Tibial artery (tissue), 4 donors: Measurements from ENCODE around the gene MLH3.

Experiments
- DNase-seq, 2 donors: peaks; one replicate each; pipeline ENCODE4 v3.0.0-alpha.2; 2019
- H3K27ac ChIP-seq, 2 donors: fragments of 200-600 bp; sonication (generic) in 1 of 2; 1 replicate in 1 of 2; 2 replicates in 1 of 2; pipeline ENCODE4 v1.5.1; 2018 to 2019; ENCODE audit warnings: mild to moderate bottlenecking in 1 of 2
- H3K27me3 ChIP-seq, 2 donors: fragments of 200-600 bp; sonication (generic) in 1 of 2; one replicate each; pipeline versions ENCODE4 v1.5.1 to v1.6.0; 2016 to 2019
- H3K36me3 ChIP-seq, 3 donors: fragments of 200-600 bp; sonication (generic) in 2 of 3; one replicate each; pipeline ENCODE4 v1.5.1; 2016 to 2019; ENCODE audit warnings: mild to moderate bottlenecking in 2 of 3
- H3K4me1 ChIP-seq, 4 donors: fragments of 200-600 bp; sonication (generic) in 2 of 4; 1 replicate in 3 of 4; 2 replicates in 1 of 4; pipeline ENCODE4 v1.5.1; 2016 to 2019
- H3K4me3 ChIP-seq, 2 donors: fragments of 200-600 bp; sonication (generic) in 1 of 2; 1 replicate in 1 of 2; 2 replicates in 1 of 2; pipeline ENCODE4 v1.5.1; 2018 to 2019; ENCODE audit warnings: mild to moderate bottlenecking in 2 of 2
- H3K9me3 ChIP-seq, 3 donors: fragments of 200-600 bp; sonication (generic) in 1 of 3; one replicate each; pipeline ENCODE4 v1.5.1; 2016 to 2019
- intact Hi-C: fragments of 100-400 bp; cut with DNase I; formaldehyde crosslinking; loops from one replicate; pipeline ENCODE4 v1.15.0; 2023; ENCODE audit warnings: low total_unique reads
- TF ChIP-seq, protein P1 (sequence below), 2 experiments: fragments of 200-600 bp in 1 of 2; fragments of 450-650 bp in 1 of 2; IDR thresholded peaks; one replicate each; pipeline ENCODE4 v1.5.1; 2017 to 2019; ENCODE audit warnings: antibody characterized with exemption in 2 of 2, mild to moderate bottlenecking in 1 of 2, moderate library complexity in 1 of 2

MLH3 gene

DNA sequence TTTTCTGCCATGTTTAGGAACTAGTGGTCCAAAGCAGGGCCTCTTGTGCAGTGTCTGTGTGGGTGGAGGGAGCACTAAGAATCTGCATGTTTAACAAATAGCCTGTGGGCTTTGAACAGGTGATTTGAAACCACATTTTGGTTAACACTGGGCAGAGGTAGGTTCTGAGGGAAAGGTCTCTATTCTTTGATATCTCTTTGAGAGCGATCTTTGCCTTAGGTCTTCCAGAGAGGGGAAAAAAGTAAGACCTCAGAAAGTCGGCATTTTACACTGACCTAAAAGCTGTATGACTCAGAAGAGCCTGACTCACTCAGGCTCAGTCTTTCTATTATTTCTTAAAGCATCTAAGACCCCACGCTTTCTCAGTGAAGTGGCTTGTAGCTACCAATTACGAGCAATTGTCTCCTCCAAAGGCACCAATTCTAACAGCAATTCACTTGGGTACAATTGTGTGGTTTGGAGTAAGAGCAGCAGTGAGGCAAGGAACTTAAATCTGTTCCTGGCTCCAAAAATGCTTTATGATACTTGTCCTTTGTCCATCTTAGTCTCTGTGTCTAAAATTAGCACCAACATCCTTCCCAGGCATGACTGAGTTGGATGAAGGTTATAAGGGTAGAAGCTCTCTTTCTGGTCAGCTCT lies 39.8 kb downstream of the MLH3 start:
- TF ChIP-seq, protein P1, sequence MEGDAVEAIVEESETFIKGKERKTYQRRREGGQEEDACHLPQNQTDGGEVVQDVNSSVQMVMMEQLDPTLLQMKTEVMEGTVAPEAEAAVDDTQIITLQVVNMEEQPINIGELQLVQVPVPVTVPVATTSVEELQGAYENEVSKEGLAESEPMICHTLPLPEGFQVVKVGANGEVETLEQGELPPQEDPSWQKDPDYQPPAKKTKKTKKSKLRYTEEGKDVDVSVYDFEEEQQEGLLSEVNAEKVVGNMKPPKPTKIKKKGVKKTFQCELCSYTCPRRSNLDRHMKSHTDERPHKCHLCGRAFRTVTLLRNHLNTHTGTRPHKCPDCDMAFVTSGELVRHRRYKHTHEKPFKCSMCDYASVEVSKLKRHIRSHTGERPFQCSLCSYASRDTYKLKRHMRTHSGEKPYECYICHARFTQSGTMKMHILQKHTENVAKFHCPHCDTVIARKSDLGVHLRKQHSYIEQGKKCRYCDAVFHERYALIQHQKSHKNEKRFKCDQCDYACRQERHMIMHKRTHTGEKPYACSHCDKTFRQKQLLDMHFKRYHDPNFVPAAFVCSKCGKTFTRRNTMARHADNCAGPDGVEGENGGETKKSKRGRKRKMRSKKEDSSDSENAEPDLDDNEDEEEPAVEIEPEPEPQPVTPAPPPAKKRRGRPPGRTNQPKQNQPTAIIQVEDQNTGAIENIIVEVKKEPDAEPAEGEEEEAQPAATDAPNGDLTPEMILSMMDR (IDR thresholded peaks at IDR 0.05), result no peak
- peaks cover 7 to 39% (median 21%) of the 10 kb centered on the region in 4 donors for H3K4me1 ChIP-seq
- DNase-seq, result no peak
- intact Hi-C loops, result loop anchor here (5.0 kb wide), 1 partner anchor 64 kb away; no protein-coding TSS in a partner anchor
- peaks cover 36 to 76% (median 64%) of the 10 kb centered on the region in 3 donors for H3K36me3 ChIP-seq
- H3K27ac ChIP-seq, result peak overlapping the region; percentile 68 to 69
- no peaks in the 10 kb centered on the region for H3K27me3 ChIP-seq
- no peaks in the 10 kb centered on the region for H3K9me3 ChIP-seq
- H3K4me3 ChIP-seq, result no peak overlapping the region

GRCh38 chr14:75010472-75011093 lies 40.7 kb downstream of the MLH3 start:
- Histone ChIP-seq H3K36me3 (peaks cover 36 to 76% (median 66%) of the 10 kb centered on the region in 3 donors), H3K9me3 (no peaks in the 10 kb centered on the region), H3K27ac (peak overlapping the region; percentile 68 to 69), H3K4me1 (peaks cover 7 to 41% (median 21%) of the 10 kb centered on the region in 4 donors), H3K4me3 (no peak overlapping the region), H3K27me3 (no peaks in the 10 kb centered on the region)
- no peak for DNase-seq
- intact Hi-C loops, result loop anchor here (5.0 kb wide), 1 partner anchor 63 kb away; no protein-coding TSS in a partner anchor
- TF ChIP-seq, protein P1 (IDR thresholded peaks at IDR 0.05), result no peak

DNA sequence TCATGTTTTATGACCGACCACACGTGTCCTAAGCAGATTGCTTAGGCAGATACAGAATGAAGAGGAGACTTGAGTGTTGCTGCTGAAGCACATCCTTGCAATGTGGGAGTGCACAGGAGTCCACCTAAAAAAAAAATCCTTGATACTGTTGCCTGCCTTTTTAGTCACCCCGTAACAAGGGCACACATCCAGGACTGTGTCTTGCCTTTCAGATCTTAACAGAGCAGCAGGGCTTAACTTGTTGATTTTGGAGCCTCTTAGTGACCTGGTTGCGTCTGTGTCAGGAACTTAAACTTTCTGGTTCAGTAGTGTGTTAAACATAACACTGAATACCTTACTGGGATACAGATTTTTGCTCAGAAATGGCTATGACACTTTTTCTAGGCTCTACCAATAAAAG lies 42.1 kb downstream of the MLH3 start:
- H3K27me3 ChIP-seq, result no peaks in the 10 kb centered on the region
- peaks cover 32 to 72% (median 61%) of the 10 kb centered on the region in 3 donors for H3K36me3 ChIP-seq
- no peak overlapping the region for H3K4me3 ChIP-seq
- intact Hi-C loops, result no loop called here
- TF ChIP-seq, protein P1 (IDR thresholded peaks at IDR 0.05), result no peak
- peak overlapping the region; percentile 26 to 69 for H3K27ac ChIP-seq
- no peak for DNase-seq
- peaks cover 7 to 53% (median 32%) of the 10 kb centered on the region in 4 donors for H3K4me1 ChIP-seq
- no peaks in the 10 kb centered on the region for H3K9me3 ChIP-seq

DNA sequence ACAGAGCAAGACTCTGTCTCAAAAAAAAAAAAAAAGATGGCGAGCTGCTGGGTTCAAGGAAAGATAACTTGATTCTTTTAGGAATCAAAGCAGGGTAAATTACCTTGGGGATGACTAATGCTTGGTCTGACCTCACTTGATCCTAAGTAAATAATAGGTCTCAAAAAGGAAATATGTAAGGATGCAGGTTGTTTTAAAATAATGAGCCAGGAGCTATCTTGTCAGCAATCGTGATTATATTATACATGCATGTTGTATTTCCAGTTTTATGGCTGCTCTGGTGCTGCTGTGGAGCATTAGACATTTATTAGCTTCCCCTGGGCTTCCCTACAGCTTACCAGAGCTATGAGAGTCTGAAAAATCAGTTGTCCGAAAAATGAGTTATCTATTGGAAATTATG lies 45.9 kb downstream of the MLH3 start:
- H3K9me3 ChIP-seq, result no peaks in the 10 kb centered on the region
- DNase-seq, result no peak
- no peaks in the 10 kb centered on the region for H3K27me3 ChIP-seq
- H3K4me1 ChIP-seq, result peaks cover 0 to 37% (median 24%) of the 10 kb centered on the region in 4 donors
- H3K36me3 ChIP-seq, result peaks cover 32 to 57% (median 56%) of the 10 kb centered on the region in 3 donors
- H3K27ac ChIP-seq, result peak overlapping the region in 1 of 2 donors; percentile 8
- TF ChIP-seq, protein P1 (IDR thresholded peaks at IDR 0.05), result no peak
- H3K4me3 ChIP-seq, result no peak overlapping the region
- intact Hi-C loops, result no loop called here

GRCh38 chr14:75003250-75004027 lies 47.8 kb downstream of the MLH3 start:
- Histone ChIP-seq H3K9me3 (no peaks in the 10 kb centered on the region), H3K4me1 (peaks cover 0 to 32% (median 22%) of the 10 kb centered on the region in 4 donors), H3K36me3 (peaks cover 23 to 38% (median 37%) of the 10 kb centered on the region in 3 donors), H3K27me3 (no peaks in the 10 kb centered on the region), H3K27ac (peak overlapping the region; percentile 82 to 88), H3K4me3 (peak overlapping the region; percentile 75 to 86)
- intact Hi-C loops, result no loop called here
- TF ChIP-seq, protein P1 (IDR thresholded peaks at IDR 0.05), result no peak
- no peak for DNase-seq
